Non-pigmented ciliary epithelial cell (primary cell): ENCODE measurements around the gene TIGD2.
A peak's percentile ranks its signal among the peaks of the same experiment; 100 is the strongest.
"Not testable (repeated sequence)": the region's sequence is repeated elsewhere in the genome, so short reads cannot be mapped to it uniquely, and the experiment has no call there.

Experiments used
- DNase-seq: peaks from one replicate; pipeline ENCODE4 v3.0.0-alpha.2; 2010; ENCODE audit warnings: low read depth

The TIGD2 gene

DNA sequence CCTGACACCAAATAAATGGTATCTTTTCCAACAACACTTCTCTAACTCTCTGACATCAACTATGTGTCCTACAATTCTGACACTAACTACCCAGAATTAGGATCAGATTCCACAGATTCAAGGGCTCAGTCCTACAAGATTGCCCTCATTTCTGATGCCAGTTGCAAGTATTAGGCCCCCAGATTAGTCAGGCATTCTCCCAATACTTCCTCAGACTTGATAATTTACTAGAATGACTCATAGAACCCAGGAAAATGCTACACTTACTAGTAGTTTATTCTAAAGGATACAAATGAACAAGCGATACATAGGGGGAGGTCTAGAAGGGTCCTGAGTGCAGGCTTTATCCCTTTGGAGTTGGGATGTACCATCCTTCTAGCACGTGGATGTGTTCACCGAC lies 8.5 kb downstream of the TIGD2 start:
- DNase-seq = no peak

DNA sequence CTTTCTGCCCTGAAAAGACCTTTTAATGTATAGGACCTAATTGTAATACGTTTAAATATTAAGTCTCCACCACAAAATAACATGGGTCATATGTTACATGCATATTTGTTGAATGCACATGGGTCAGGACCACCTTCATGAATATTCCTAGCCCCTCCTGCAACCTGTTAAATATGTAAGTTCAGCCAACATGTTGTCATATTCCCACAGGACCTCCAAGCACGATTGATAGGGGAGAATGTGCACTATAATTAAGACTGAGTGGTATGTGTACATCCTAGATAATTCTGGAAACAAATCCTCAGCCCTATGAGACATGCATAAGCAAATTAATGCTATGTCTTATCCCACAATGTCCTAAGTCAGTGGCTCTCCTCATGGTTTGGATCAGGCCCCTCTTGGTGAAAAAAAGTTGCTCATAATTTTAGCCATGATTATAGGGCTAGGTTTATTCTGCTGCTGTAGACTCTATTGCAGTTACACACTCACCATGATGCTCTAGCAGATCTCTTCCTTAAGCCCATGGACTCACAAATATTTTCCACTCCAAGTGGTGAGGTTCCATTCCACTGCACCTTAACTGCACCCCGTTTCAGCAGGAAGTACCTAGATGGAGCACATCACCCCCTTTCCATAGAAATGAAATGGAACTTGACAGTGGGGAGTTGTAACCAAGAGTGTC lies 10.2 kb downstream of the TIGD2 start:
- DNase-seq = no peak

DNA sequence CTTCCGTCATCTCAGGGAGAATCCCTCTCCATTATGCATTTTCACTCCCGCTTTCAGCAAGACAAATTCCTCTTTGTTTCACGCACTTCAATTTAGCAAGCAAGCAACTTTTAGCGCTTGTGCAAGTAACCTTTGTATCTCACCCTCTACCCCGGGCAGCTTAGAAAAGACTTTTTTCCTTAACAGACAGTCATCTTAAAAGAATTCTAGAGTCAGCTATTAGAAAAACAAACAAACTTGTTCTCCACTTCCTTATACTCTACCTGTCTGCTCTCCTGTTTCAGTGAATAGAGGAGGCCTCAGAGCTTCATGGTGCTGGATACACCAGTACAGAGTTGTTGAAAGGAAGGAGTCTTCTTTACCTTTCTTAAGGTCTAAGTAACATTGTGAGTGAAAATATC lies 12.1 kb downstream of the TIGD2 start:
- DNase-seq = peak; percentile 32

DNA sequence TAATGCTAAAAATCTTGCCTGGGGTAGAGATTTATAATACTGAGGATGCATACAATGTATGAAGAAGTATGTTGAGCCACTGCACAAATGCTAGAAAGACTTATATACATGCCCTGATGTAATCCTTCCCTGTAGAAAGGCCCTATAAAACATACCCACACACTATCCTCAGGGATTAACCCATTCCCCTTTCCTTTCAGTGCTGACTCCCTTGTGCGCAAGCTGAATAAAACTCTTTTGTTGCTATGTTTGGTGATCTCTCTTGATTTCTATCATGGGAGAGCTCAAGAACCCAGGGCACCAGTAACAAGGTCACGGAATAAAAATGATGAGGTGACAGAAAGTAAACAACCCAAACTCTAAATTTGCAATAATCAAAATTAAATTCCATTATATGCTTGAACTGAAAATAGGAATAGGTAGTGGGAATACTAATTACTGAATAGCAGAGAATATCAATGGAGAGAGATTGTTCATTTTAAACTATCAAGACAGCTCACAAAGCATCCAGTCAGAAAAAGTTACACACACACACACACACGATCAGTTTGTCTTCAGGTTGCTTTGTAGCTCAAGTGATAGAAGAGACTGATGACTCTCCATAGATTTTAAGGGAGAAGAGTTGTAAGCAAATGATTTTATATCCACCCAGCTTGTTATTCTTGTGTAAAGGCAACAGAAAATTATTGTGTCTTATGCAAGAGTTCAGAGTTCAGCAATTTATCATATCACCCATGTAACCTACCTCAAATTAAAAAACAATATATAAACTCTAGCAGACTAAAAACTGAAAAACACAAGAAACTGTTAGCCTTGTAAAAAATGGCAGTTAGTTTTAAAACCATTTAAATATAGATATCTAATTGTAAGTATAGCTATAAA lies 14.8 kb downstream of the TIGD2 start:
- no peak for DNase-seq

DNA sequence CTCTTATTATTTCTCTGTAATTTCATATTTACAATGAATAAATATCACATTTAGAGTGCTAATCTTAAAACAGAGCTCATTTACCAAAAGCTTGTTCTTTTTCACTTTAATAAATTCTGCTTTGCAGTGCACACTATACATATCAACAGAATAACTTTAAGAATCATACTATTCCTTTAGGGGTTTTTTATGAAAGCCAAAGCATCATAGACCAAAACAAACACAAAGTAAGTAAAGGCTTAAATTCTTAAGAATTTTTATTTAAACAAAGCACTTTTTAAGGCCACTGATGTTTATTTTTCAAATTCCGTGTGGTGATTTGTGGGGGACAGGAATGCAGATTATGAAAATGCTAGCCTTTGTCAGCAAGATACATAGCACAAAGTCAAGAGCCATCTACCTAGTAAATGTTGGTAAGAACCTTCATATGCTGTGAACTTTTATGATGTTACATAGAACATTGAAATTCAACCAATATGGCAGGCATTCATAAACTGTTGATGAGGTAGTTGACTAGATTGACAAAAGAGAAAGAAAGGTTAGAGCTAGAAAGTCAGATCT lies 17.8 kb downstream of the TIGD2 start:
- DNase-seq = peak; percentile 62

DNA sequence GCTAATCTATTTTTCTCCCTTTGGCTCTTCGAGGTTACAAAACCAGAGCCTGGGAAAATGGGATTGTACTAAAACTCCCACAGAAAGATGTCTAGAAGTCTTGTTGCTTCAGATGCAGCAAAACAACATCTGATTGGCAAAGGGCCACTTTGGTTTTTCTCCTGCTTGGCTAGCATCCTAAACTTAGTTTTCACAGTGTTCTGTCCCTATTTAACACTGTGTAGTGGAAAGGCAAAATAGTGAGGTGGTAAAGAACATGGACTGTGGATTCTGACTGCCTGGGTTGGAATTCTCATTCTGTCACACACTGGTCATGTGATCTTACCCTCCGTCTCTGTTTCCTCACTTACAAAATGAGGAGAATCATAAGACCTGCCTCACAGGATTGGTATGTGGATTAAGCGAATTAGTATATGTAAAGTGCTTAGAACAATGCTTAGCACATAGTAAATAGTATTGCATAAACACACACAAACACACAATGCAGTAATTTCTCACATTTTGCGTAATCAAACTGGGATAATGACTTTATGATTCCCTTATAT lies 23.5 kb downstream of the TIGD2 start:
- peak; percentile 76 for DNase-seq

DNA sequence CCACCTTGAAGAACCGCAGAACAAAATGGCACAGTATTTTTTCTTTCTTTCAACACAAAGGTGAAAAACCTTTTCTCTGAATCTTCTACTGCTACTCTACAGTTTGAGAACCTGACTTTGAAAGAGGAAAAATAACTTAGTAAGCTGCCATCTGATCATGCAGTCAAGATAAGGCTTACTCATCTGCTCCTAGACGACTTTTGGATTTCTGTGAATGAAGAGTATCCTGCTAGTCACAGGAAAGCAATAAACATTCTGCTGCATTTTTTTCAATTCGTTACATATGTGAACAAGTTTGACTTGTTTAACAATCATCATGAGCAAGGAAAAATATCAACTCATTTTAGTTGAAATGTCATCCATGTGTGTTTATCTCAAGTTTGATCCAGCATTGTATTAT lies 25.2 kb downstream of the TIGD2 start:
- no peak for DNase-seq

DNA sequence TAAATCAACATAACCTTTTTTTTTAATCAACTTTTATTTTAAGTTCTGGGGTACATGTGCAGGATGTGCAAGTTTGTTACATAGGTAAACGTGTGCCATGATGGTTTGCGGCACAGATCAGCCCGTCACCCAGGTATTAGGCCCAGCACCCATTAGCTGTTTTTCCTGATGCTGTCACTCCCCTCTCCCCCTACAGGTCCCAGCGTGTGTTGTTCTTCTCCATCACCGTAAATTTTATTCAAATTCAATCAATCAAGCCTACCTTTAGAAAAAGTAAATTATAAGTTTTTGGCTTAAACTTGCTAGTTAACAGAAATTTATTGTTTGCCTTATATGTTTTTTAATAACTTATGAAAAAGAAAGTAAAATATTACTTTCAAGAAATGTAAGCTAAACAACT lies 25.9 kb downstream of the TIGD2 start:
- DNase-seq = no peak

DNA sequence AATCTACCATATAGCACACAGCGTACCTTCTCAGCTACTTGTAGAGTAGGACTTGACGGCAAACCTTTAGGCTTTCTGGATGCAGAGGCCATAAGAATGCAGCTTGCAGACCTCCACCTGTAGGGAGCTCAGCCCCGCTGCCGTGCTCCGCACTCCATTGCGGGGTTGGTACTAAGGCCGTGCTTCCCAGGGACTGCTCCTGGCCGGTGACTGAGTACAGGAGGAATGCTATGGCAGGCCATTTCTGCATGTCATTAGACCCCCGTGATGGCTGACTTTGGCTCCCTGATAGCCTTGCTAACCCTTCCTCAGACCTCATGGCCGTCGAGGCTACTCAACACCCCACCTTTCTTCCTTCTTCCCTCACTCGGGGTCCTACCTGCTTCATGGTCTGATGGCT lies 26.4 kb downstream of the TIGD2 start:
- DNase-seq = no peak

DNA sequence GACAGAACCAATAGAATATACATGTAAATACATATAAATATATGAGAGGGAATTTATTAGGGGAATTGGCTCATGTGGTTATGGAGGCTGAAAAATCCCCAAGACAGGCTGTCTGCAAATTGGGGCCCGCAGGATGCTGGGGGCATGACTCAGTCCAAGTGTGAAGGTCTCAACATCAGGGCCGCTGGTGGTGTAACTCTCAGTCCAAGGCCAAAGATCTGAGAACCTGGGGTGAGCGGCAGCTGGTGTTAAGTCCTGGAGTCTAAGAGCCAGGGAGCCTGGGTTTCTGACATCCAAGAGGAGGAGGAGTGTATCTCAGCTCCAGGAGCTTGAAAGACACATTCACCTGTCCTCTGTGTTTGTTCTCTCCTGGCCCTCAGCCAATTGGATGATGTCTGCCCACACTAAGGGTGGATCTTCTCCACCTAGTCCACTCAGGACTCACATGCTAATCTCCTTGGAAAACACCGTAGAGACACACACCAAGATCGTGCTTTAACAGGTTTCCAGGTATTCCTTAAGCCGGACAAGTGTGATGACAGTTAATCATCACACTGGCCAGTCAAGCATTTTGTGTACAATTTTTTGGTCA lies 28.9 kb downstream of the TIGD2 start:
- DNase-seq = no peak

DNA sequence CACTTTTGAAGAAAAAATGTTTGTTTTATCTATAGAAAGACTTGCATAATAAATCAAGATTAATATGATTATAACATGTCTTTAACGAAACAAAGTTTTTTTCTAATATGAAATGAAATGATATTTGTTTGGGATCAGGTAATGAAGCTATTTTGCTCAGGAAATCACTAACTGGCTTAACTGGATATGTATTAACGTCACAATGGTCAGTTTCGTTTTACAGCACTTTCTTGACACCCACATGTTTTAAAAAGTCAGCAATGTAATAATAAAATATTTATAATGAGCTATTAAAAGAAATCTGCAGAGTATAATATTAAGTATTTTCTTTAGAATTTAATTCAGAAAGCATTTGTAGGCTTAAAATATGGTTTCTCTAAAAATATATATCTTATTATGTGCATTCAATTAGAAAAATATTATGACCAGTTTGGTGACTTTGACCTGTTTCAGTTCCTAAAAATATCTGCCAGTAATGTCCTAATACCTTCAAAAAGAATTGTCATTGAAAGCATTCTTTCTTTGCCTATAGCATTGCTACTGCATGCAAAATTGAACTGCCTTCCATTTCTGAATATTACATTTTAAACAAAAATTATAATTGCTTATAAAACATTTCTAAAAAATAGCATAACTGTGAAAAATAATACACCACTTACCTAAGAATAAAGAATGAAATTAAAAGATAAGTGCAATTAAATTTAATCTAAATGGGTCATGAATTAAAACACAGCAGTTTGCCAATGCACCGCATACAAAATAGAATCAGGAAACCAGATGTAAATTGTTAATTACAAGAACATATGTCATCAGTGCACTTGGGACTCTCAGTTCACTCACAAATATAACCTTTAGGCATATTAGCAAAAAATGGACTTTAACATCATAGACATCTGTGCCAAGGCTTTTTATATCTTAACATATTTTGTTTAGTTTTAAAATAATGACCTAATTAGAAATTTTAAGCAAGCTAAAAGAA lies 31.6 kb downstream of the TIGD2 start:
- no peak for DNase-seq

DNA sequence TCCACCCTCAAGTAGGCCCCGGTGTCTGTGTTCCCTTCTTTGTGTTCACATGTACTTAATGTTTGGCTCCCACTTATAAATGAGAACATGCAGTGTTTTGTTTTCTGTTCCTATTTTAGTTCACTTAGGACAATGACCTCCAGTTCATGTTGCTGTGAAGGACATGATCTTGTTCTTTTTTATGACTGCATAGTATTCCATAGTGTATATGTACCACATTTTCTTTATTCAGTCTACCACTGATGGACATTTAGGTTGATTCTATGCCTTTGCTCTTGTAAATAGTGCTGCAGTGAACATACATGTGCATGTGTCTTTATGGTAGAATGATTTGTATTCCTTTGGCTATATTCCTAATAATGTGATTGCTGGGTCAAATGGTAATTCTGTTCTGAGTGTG lies 33.3 kb downstream of the TIGD2 start:
- not testable (repeated sequence) for DNase-seq

DNA sequence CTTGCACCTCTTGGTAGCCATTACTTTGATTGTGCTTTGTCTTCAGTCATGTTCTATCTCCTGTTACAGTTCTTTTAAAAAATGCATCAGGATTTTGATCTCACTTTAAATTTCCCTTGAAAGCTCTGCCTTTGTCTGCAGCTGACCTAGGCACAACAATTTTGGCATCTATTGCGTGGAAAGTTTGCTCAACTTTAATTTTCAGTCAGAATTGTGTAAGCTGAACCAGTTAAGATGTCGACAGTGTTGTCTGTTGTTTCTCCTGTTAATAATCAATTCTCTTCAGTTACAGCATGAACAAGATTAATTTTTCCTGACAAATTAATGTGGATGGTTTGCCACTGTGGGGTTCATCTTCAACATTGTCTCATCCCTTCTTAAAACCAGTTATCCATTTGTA lies 34.9 kb downstream of the TIGD2 start:
- DNase-seq = no peak

DNA sequence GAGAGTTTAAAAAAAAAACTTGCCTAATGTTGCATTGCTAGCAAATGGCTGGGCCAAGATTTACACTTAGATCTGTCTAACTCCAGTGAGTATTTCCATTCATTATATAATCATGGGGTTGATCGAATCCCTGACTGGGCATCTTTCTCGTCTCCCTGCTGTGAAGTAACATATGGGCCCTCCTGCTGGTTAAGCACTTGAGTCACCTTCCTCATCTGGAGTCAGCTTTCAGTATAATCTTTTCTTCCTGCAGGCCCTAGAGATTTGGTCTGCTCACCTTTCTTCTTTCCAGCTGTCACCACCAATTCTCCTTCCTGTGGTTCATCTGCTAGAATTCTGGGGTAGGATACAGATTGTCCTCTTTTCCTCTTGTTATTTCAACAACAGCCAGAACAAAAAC lies 41.6 kb downstream of the TIGD2 start:
- DNase-seq = no peak

DNA sequence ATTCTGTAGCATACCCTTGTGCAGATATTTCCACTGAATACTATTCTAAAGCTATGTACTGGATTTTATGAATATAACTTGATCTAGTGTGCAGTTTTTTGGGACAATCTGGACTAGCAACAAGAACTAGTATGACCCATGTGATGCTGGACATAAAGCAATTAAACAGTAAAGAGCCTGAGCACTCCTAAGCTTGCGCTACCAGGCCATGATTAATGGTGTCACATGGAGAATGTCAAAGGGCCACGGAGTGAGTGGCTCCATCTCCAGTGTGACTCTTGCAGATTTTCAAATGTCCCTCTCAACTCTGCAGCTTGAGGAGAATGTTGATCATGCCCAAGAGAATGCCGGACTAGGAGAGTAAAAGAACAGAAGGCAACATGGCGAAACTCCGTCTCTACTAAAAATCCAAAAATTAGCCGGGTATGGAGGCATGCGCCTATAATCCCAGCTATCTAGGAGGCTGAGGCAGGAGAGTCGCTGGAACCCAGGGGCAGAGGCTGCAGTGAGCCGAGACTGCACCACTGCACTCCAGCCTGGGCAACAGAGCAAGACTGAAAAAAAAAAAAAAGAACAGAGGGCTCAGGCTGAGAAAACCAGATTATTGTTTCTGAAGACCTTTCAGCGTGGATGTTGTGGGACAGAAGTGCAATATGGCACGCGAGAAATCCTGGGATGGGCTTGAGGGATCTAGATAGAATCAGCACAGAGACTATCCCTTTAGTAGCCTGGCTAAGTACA lies 45.0 kb downstream of the TIGD2 start:
- DNase-seq = no peak

DNA sequence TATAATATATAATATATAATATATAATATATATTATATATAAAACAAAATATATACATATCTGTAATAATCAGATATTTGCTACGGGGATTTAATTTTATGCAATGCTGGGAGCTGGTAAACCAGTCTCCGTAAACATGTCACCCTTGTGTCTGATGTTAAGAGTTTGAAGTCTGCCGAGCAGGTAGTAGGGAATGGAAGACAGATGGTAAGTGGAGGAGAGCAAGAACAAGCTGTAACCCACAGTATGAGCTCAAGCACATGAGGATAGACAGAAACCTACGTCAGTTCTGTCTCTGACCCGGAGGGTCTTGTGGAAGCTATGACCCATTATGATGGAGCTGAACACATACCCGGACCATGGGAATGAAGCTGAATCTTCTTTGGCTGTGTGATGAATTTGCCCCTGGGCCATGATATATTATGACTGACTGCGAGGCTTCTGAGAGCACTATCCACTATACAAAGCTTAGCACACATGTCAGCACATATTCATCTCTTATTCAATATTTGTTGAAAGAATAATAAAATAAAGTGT lies 46.2 kb downstream of the TIGD2 start:
- DNase-seq = no peak

DNA sequence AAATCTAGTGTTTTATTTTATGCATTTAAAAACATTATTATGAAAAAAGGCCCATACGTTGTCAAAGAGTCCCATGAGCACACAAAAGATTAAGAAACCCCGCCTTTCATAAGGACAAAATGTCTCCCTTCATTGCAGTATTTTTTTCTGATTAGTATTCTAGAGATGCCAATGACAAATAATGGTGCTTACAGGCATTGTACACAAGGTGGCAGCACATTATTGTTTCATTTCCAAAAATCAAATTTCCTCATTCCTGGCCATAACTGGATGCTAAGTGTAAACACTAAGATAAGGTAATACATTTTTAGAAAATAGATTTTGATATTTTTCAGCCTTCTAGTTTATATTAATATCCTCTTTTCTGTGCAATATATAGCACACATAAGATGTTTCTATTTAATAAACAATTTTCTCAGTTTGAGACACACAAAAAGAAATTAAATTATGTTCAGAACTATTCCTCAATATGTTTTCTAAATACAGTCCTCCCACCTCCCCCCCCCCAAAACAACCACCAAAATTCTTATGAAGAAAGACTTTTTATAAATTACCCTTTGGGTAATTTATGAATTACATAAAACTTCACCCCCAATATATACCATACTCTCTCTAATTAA lies 47.7 kb downstream of the TIGD2 start:
- no peak for DNase-seq

DNA sequence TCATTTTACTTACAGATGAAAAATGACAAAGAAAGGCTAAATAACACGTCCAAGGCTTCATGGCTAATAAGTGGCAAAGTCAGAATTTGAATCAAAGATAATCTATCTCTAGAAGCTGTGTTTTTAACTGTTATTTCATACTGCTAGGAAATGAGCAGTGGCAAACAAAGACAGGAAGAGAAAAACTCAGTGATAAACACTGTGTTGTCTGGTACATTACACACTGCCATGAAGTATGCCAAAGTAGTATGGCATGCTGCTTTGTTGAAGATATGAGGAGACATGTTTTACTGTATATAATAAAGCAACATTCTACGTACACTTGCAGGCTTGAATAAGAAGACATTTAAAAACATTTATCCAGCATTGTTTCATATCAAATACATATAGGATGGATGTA lies 49.5 kb downstream of the TIGD2 start:
- no peak for DNase-seq

DNA sequence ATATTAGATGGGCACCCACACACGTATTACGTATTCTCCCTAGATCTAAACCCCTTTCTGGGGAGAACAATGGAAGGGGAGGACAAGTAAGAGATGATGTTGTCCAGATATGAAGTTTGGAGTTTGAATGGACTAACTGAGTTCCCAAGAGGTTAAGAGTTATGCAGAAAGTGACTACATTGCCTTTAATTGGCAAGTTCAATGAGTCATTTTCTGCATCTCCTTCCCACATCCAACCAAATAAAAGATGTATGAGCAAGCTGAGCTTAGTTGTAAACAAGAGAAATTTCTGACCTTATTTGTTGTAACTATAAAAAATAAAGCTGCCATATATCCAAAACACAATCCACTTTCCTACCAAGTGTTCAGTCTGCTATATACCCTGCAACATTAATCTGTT lies 50.5 kb downstream of the TIGD2 start:
- DNase-seq = no peak

DNA sequence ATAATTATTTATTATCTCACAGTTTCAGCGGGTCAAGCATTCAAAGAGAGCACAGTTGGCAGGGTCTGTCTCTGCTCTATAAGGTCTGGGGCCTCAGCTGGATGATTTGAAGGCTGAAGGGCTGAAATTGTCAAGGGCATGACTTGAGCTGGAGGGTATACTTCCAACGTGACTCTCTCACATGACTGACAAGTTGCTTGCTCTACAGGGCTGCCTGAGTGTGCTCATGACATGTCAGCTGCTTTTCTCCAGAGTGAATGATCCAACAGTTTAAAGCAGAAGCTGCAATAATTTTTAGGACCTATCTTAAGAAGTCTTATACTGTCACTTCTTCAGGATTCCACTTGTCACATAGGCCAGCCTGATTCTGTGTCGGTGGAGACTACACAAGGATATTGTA lies 51.2 kb downstream of the TIGD2 start:
- no peak for DNase-seq
